GM19372 (cell line): ENCODE results near the gene SUMO1.
A peak's percentile ranks its signal among the peaks of the same experiment; 100 is the strongest.
"Not testable (repeated sequence)": the region's sequence is repeated elsewhere in the genome, so short reads cannot be mapped to it uniquely, and the experiment has no call there.

Experiments
- ATAC-seq: cut with Tn5 transposase; IDR thresholded peaks from one replicate; pipeline ENCODE4 v1.9.1; 2021; ENCODE audit warnings: mild to moderate bottlenecking, low read depth, moderate library complexity; ENCODE audit not compliant: unreplicated experiment

Gene SUMO1

DNA sequence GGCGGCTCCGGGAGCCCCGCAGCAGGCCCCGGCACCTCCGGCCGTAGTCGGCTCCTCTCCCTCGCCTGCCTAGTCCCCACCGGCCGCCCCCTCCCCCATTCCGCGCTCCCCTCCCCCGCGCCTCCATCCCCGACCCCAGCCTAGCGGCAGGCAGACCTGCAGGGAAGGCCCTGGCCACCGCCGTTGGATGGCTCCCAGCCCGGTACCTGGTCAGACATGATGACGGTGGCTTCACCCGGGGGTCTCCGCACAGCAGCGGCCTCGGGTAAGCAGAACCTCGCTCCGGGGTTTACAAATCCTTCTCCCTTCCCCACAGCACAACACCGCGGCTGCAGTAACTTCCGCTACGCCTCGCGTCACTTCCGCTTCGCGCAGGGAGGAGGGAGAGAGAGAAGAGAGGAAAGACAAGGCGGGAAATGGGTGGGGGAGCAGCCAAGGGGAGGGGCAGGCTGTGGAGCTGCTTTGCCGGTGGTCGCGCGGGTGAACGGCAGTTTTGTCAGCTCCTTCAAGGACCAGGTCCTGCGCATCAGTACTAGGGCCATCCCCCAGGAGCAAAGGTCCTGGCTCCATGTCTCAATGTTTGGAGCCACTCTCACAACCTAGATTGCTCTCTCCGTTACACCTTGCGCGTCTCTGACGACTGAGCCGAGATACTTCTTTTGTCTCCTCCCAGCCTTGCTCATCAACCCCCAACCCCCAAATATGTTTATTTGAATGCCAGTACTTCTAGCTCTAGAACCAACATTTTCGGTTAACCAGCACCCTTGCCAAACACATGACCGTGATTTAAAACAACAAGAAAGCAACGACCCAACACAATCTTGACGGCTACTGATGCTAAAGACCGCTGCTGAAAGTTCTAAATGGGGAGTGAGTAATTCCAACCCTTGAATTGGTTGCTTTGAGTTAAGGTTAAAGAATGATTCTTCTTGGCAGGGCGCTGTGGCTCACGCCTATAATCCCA, at the start of gene SUMO1:
Gene SUMO1 (minus strand): TSS at position 364 of the 964 bp plus-strand sequence. CDS start 146 bp downstream, at position 218.
- ATAC-seq = peak; percentile 93

- no peak for ATAC-seq
Observed at GRCh38 chr2:202286595-202286994, 48.2 kb upstream of the SUMO1 start.

DNA sequence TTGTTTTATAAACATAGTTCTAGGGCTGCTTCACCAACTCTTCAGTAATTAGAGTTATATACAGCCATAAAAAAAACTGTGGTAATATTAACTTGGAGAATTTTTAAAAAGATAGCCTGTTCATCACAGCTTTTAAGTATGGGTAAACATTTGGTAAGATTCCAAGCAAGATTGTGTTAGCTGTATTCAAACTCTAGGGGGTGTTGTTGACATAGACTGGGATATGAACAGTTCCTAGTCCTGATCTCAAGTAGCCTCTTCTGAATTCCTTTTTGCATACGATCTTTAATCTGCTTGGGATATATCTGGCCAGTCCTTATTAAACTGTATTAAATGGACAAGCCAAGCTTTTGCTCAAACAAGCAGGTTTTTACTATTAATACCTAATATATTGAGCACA, 40.5 kb upstream of the SUMO1 start:
- no peak for ATAC-seq

DNA sequence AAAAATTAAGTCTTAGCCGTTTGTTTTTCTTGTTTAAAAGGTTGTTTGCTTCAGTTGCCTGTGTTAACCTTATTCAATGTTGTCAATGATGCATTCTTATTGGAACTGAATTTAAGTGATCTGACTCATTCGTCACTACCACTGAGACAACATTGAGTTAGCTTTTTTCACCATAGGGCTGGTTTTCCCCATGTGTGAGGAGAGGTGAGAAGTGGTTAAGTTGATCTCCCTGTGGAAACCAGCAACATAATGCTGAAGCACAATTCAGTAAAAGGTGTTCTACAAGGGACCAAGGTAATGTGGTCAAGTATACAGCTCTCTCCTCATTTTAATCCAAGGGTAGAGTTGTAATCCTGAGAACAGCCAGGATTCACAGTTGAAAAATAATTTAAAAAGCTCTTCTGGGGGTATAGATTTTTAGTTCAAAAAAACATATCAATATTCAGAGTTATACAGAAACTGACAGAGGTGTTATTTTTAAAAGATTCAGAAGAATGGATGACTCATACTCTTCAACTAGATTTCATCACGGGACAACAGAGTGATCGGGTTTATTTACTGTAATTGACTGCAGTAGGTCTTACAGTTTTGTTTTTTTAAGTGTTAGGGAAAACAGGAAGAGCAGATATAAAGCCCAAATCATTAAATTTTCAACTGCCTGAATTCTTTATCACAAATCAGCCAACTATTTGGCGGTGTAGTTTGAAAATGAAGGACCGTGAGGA, 39.8 kb upstream of the SUMO1 start:
- no peak for ATAC-seq

DNA sequence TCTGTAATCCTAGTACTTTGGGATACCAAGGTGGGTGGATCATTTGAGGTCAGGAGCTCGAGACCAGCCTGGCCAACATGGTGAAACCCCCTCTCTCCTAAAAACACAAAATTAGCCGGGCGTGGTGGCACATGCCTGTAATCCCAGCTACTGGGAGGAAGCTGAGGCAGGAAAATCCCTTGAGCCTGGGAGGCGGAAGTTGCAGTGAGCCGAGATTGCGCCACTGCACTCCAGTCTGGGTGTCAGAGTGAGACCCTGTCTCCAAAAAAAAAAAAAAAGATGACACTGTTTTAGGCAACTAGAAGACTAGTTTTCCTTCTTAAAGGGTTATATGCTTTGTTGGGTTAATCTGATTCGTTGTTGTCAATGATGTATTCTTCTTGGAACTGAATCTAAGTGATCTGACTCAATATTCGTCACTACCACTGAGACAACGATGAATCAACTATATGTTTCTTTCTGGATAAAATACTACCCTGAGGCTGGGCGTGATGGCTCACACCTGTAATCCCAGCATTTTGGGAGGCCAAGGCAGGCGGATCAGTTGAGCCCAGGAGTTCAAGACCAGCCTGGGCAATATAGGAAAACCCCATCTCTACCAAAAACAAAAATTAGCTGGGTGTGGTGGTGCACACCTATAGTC, 37.8 kb upstream of the SUMO1 start:
- ATAC-seq = not testable (repeated sequence)

GRCh38 chr2:202270487-202270886, 32.1 kb upstream of the SUMO1 start:
- ATAC-seq = no peak

GRCh38 chr2:202269585-202269984, 31.2 kb upstream of the SUMO1 start:
- no peak for ATAC-seq

- ATAC-seq = no peak
Observed at GRCh38 chr2:202267495-202267894, 29.1 kb upstream of the SUMO1 start.

DNA sequence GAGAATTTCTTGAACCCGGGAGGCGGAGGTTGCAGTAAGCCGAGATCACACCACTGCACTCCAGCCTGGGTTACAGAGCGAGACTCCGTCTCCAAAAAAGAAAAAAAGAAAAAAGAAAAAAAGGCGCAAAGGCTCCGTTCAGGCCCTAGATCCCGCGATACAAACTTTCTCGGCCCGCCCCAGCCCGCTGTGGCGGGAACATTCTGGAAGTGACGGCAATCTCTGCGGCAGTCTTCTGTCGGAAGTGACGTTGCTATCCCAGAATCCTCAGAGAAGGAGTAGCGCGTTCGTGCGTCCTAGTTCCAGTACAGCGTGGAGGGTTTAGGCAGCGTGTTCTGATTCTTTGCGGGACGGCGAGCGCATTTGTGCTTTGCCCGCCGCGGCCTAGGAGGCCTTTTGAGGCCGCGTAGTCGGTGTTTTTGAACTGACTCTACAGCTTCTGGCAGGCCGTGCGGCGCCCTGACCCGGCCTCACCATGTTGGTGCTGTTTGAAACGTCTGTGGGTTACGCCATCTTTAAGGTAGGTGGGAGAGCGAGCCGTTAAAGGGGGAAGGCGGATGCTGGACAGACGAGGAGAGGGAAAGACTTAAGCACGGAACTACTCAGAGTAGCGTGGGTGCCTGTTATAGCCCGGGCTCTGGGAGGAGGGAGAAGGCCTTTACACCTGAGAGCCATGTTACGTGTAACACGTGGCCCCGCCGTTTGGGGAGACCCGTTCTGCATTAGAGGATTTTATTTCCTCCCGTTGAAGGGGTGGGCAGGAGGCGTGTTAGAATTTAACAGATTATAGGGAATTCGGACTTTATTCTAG, 27.3 kb upstream of the SUMO1 start, which contains the start of gene NOP58:
Gene NOP58 (plus strand): TSS at position 297 of the 811 bp plus-strand sequence. CDS start 179 bp downstream, at position 476.
- ATAC-seq = peak; percentile 84

GRCh38 chr2:202261531-202261930, 23.1 kb upstream of the SUMO1 start:
- ATAC-seq = no peak

DNA sequence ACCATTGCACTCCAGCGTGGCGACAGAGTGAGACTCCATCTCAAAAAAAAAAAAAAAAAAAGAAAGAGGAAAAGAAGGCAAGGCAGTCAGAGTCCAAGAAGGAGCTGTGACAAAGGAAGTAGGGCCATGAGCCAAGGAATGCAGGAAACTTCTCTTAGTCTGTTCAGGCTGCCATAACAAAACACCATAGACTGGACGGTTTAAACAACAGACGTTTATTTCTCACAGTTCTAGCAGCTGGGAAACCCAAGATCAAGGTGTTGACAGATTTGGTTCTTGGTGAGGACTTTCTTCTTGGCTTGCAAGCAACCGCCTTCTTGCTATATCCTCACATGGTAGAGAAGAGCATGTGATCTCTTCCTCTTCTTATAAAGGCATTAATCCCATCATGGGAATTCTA, 13.1 kb upstream of the SUMO1 start:
- ATAC-seq = no peak

DNA sequence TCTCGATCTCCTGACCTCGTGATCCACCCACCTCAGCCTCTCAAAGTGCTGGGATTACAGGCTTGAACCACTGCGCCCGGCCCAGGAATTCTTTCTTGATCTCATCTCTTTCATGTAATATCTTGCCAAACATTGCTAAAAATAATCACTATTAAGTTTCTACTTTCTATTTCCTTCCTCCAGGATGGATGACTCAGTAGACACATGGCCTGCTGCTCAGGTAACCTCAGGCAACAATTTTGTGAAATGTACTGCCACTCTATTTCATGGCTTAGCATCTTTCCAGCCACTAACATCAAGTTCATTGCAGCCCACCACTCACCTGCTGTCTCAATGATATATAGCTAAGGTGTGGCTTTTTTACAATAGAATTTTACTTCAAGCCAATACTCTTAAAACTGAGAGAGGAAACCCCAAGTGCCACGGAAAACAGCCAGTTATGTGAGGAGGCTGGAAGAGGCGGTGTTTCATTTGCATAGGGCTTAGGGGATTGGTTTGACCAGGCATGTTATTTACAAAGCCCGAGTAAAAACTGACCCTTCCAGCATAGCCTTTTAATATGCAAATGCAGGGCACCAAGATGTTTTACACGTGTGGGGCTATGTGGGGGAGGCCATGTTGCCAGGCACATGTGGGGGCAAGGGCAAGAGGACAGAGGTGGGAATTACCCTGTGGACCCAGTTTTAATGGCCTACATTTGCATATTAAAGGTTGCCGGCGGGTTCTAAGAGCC, 11.3 kb upstream of the SUMO1 start:
- no peak for ATAC-seq

GRCh38 chr2:202247710-202248109, 9.3 kb upstream of the SUMO1 start:
- not testable (repeated sequence) for ATAC-seq

GRCh38 chr2:202237787-202238233, 587 bp downstream of the SUMO1 start:
- peak; percentile 26 for ATAC-seq

GRCh38 chr2:202221873-202222272, 16.5 kb downstream of the SUMO1 start:
- no peak for ATAC-seq

GRCh38 chr2:202215179-202215578, 23.2 kb downstream of the SUMO1 start:
- no peak for ATAC-seq

DNA sequence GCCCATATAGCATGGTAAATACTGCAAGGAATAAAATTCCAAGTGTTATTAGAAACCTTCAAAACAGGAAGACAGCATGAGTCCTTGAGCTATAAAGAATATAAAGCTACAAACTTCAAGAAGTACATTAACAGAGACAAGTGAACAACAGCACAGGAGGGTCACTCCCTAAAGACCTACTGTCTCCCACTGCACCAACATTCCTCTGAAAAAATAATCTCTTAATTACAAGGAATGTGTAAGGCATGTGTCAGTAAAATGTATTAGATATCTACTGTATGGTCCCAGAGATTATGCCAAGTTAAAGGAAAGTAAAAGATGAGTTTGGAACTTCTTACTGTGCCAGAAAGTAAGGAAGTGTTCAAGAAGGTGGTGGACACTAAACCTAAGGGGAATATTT, 29.9 kb downstream of the SUMO1 start:
- no peak for ATAC-seq

GRCh38 chr2:202204855-202205254, 33.5 kb downstream of the SUMO1 start:
- no peak for ATAC-seq

DNA sequence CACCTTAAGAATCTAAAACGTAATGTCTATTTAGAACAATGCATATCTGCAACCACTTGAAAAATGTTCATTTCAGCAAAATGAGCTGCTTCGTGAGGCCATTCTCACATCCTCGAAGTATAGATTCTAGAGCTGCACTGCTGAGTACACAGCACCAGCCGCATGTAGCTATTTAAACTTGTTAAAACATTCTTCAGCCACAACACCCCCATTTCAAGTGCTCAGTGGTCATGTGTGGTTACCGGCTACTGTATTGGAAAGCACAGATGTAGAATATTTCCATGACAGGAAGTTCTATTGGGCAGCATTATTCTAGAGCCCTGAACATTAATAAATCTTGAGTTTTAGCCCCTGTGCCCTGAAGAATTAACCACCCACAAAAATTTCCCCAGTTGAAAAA, 35.0 kb downstream of the SUMO1 start:
- ATAC-seq = no peak
